ENCODE measurements around the gene CELF2.

Gene CELF2

GRCh38 chr10:11058965-11059364, 41.3 kb downstream of the CELF2 start:
- DNase-seq (ENCODE audit: low spot score): peak; percentile 58

- no peak for DNase-seq (ENCODE audit: low spot score)
These were observed 46.2 kb downstream of the CELF2 start for GRCh38 chr10:11063856-11064255.

- no peak for DNase-seq (ENCODE audit: low spot score)
These were observed 47.2 kb downstream of the CELF2 start for GRCh38 chr10:11064832-11065231.

GRCh38 chr10:11065567-11065966, 47.9 kb downstream of the CELF2 start:
- no peak for DNase-seq (ENCODE audit: low spot score)

GRCh38 chr10:11066520-11066919, 48.8 kb downstream of the CELF2 start:
- DNase-seq (ENCODE audit: low spot score): no peak

GRCh38 chr10:11068861-11069633, 51.4 kb downstream of the CELF2 start:
- peak; percentile 3 for DNase-seq (ENCODE audit: low spot score)

- no peak for DNase-seq (ENCODE audit: low spot score)
These were observed 55.7 kb downstream of the CELF2 start for GRCh38 chr10:11073410-11073809.

- DNase-seq (ENCODE audit: low spot score): no peak
These were observed 57.0 kb downstream of the CELF2 start for GRCh38 chr10:11074536-11075267.

- DNase-seq (ENCODE audit: low spot score): no peak
These were observed 58.5 kb downstream of the CELF2 start for GRCh38 chr10:11076221-11076620.

GRCh38 chr10:11080564-11080984, 62.9 kb downstream of the CELF2 start:
- DNase-seq (ENCODE audit: low spot score): no peak

GRCh38 chr10:11081408-11081807, 63.7 kb downstream of the CELF2 start:
- DNase-seq (ENCODE audit: low spot score): no peak

- DNase-seq (ENCODE audit: low spot score): no peak
These were observed 64.9 kb downstream of the CELF2 start for GRCh38 chr10:11082526-11082925.

- DNase-seq (ENCODE audit: low spot score): no peak
These were observed 65.4 kb downstream of the CELF2 start for GRCh38 chr10:11083051-11083450.

GRCh38 chr10:11085545-11085944, 67.9 kb downstream of the CELF2 start:
- DNase-seq (ENCODE audit: low spot score): no peak

GRCh38 chr10:11086177-11086840, 68.6 kb downstream of the CELF2 start:
- no peak for DNase-seq (ENCODE audit: low spot score)

GRCh38 chr10:11087372-11087771, 69.7 kb downstream of the CELF2 start:
- DNase-seq (ENCODE audit: low spot score): no peak

- DNase-seq (ENCODE audit: low spot score): no peak
These were observed 71.0 kb downstream of the CELF2 start for GRCh38 chr10:11088709-11089108.

GRCh38 chr10:11089272-11089671, 71.6 kb downstream of the CELF2 start:
- no peak for DNase-seq (ENCODE audit: low spot score)

GRCh38 chr10:11091517-11092102, 73.9 kb downstream of the CELF2 start:
- DNase-seq (ENCODE audit: low spot score): no peak

GRCh38 chr10:11093771-11094736, 76.4 kb downstream of the CELF2 start:
- no peak for DNase-seq (ENCODE audit: low spot score)

GRCh38 chr10:11095374-11095801, 77.7 kb downstream of the CELF2 start:
- DNase-seq (ENCODE audit: low spot score): no peak
